H1 (cell line): Measurements from ENCODE around the gene CHSY3. TPM values are rescaled to one million over a fixed set of nuclear protein-coding genes. Genes with fewer than 3 reads are reported as not detected.

Source experiments
- CBX5 ChIP-seq: fragments of 300-800, 300-1000 bp; sonication (generic); IDR thresholded peaks from 2 replicates; pipeline ENCODE4 v1.7.1; 2016; ENCODE audit warnings: antibody characterized with exemption, low read length, low read depth
- GTF2F1 ChIP-seq: IDR thresholded peaks from 2 replicates; pipeline ENCODE4 v1.6.1; 2012; ENCODE audit warnings: low read depth, low read length, improper control_type of control experiment, borderline replicate concordance
- NRF1 ChIP-seq: IDR thresholded peaks from 2 replicates; pipeline ENCODE4 v1.6.1; 2011; ENCODE audit warnings: mild to moderate bottlenecking, low read depth, low read length, improper control_type of control experiment
- PHF8 ChIP-seq: fragments of 200-600 bp; sonication (generic); conservative IDR thresholded peaks from 2 replicates; pipeline ENCODE4 v1.7.1; 2012; ENCODE audit warnings: low read depth, mild to moderate bottlenecking, inconsistent platforms, low read length, moderate library complexity
- POLR2A ChIP-seq, 2 experiments: IDR thresholded peaks; 1 replicate in 1 of 2; 2 replicates in 1 of 2; pipeline ENCODE4 v1.6.1; 2011; ENCODE audit warnings: low read depth in 2 of 2, low read length in 2 of 2, mild to moderate bottlenecking in 2 of 2; ENCODE audit errors: control extremely low read depth in 1 of 2
- POLR2AphosphoS5 ChIP-seq: IDR thresholded peaks from 2 replicates; pipeline ENCODE4 v1.6.1; 2011; ENCODE audit warnings: low read depth, low read length
- POU5F1 ChIP-seq: IDR thresholded peaks from 2 replicates; pipeline ENCODE4 v1.6.1; 2011; ENCODE audit warnings: low read depth, mild to moderate bottlenecking, low read length, moderate library complexity
- RAD21 ChIP-seq, 2 experiments: IDR thresholded peaks in 1 of 2; conservative IDR thresholded peaks in 1 of 2; 2 replicates each; pipeline ENCODE4 v1.6.1; 2011; ENCODE audit warnings: low read depth in 2 of 2, low read length in 2 of 2, improper control_type of control experiment in 1 of 2, inconsistent platforms in 1 of 2, mild to moderate bottlenecking in 1 of 2, moderate library complexity in 1 of 2
- polyA plus RNA-seq, 7 experiments: library from polyadenylated mRNA; depleted of rRNA in 3 of 7; stranded (reverse) in 5 of 7; unstranded in 2 of 7; fragments of >200 nt in 5 of 7; fragments of 200-250 nt in 2 of 7; gene quantifications; 1 replicate in 5 of 7; 2 replicates in 1 of 7; 4 replicates in 1 of 7; pipeline versions ENCODE4 v1.2.1 to v1.2.3, GENCODE V29; 2011 to 2013; ENCODE audit warnings: missing spikeins in 2 of 7, mixed read lengths in 2 of 7
- total RNA-seq: library from RNA; stranded (reverse); fragmentation: NEBNext Ultra II Directional; extraction: Animal tissue kit (Norgen Biotek cat#: 25700); gene quantifications from 2 replicates; pipeline ENCODE4 v1.2.1, GENCODE V29; 2021

The CHSY3 gene
- total and polyA plus RNA-seq, 2 of the 8 experiments (the other 6 are each of a cell fraction or from before 2014, with no cell fraction given), result 0.24 to 1.8 TPM

- TF ChIP-seq POLR2AphosphoS5 (no peak), NRF1 (no peak), PHF8 (no peak), POU5F1 (no peak), POLR2A (IDR thresholded peaks at IDR 0.05; ENCODE audit: control extremely low read depth in 1 of 2, low read depth in 2 of 2, low read length in 2 of 2) (no peak), RAD21 (IDR thresholded peaks at IDR 0.05 in 1 of 2, conservative IDR thresholded peaks at IDR 0.05 in 1 of 2; ENCODE audit: low read depth in 2 of 2, low read length in 2 of 2) (no peak), CBX5 (no peak), GTF2F1 (no peak)
These were observed 163.1 kb downstream of the CHSY3 start (continued) for GRCh38 chr5:130067364-130067763.
